ENCODE data around the gene ENDOV.

The ENDOV gene

GRCh38 chr17:80432961-80433550 is 18.1 kb downstream of the ENDOV start:
- no peak for DNase-seq

- no peak for DNase-seq
Observed at GRCh38 chr17:80433916-80434666, 19.1 kb downstream of the ENDOV start.

- DNase-seq, result no peak
Observed at GRCh38 chr17:80437532-80437931, 22.6 kb downstream of the ENDOV start.

GRCh38 chr17:80438806-80439205 is 23.8 kb downstream of the ENDOV start:
- no peak for DNase-seq

GRCh38 chr17:80439499-80439898 is 24.5 kb downstream of the ENDOV start:
- DNase-seq, result no peak

GRCh38 chr17:80441133-80441578 is 26.2 kb downstream of the ENDOV start:
- DNase-seq, result no peak

- no peak for DNase-seq
Observed at GRCh38 chr17:80441598-80442322, 26.8 kb downstream of the ENDOV start.

GRCh38 chr17:80442323-80442659 is 27.3 kb downstream of the ENDOV start:
- DNase-seq, result no peak

GRCh38 chr17:80442764-80443163 is 27.8 kb downstream of the ENDOV start:
- DNase-seq, result no peak

GRCh38 chr17:80443498-80443897 is 28.5 kb downstream of the ENDOV start:
- no peak for DNase-seq

- no peak for DNase-seq
Observed at GRCh38 chr17:80443916-80444643, 29.1 kb downstream of the ENDOV start.

GRCh38 chr17:80444644-80444979 is 29.6 kb downstream of the ENDOV start:
- no peak for DNase-seq

GRCh38 chr17:80445007-80445725 is 30.2 kb downstream of the ENDOV start:
- no peak for DNase-seq

- no peak for DNase-seq
Observed at GRCh38 chr17:80445726-80446110, 30.8 kb downstream of the ENDOV start.

GRCh38 chr17:80446645-80447405 is 31.9 kb downstream of the ENDOV start:
- no peak for DNase-seq

GRCh38 chr17:80447790-80448189 is 32.8 kb downstream of the ENDOV start:
- no peak for DNase-seq

- DNase-seq, result no peak
Observed at GRCh38 chr17:80449194-80449929, 34.4 kb downstream of the ENDOV start.

- no peak for DNase-seq
Observed at GRCh38 chr17:80449930-80450576, 35.1 kb downstream of the ENDOV start.

- DNase-seq, result no peak
Observed at GRCh38 chr17:80451104-80451775, 36.3 kb downstream of the ENDOV start.

Data from DMS153 (cell line).